Measurements from ENCODE around the gene FLRT2.

The FLRT2 gene

DNA sequence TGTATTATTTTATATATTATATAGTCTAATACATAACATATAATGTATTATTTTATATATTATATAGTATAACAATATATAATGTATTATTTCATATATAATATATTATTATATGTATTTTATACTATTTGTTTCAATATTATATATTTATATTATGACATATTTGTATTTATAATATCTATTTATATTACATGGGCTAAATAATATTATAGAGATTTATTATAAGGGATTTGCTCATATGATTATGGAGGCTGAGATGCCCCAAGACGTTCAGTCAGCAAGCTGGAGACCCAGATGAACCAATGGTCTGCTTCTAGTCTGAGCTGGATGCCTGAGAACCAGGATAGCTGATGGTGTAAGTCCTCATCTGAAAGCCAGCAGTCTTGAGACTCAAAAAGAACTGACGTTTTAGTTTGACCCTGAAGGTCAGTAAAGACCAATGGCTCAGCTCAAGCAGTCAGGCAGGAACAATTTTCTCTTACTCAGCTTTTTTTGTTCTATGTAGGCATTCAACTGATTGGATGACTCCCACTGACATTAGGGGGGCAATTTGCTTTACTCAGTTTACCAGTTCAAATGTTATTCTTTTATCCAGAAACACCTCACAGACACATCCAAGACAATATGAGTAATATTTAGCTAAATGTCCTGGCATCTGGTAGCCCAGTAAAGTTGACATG lies 130.4 kb downstream of the FLRT2 start:
- DNase-seq (ENCODE audit: low spot score), result no peak

DNA sequence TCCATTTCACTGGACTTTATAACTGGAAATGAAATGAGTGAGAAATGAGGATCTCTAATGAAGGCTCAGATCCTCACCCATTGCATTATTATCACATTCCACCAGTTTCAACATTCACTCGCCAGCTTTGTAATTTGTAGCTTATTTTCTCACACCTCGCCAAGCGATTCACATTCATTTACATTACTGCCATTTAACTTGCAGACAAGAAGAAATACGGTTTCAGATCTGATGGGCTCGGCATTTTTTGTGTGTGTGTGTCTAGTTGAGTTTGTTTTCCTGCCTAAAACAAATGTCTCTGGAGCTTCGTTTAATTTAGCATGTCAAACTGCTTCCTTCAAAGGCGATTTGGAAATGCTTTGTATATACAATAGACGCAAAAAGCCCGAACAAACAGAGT lies 132.2 kb downstream of the FLRT2 start:
- no peak for DNase-seq (ENCODE audit: low spot score)

DNA sequence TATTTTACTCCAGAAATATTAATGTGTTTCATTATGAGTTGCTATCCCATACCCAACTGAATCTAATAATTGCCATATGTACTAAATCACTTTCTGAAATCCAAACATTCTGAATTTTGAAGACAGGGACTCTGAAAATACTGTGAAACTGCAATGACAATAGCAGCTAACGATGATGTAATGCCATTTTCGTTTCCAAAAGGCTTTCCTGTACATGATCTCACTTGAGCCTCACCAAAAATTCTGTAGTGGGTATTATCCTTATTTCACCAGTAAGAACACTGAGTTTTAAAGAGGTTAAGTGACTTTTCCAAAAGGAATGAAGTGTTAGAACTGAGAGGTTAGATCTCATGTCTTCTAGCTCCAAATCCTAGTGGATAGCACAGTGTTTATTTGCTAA lies 133.3 kb downstream of the FLRT2 start:
- DNase-seq (ENCODE audit: low spot score), result no peak

DNA sequence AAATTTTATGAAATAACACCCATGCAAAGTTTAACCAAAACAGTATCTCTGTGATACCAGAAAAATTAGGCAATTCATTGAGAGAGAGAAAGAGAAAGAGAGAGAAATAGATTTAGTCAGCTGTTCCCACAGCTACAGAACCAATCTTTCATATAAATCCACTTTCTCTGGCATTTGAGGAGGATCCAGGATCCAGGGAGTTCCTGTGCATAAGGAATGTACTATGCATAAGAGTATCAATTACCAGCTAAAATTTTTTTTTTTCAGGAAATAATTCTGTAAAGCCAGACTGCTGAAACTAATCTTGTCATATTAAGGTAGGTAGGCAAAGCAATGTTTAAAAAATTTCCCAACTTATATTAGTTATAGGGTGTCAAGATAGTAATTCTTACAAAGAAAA lies 133.7 kb downstream of the FLRT2 start:
- DNase-seq (ENCODE audit: low spot score), result no peak

DNA sequence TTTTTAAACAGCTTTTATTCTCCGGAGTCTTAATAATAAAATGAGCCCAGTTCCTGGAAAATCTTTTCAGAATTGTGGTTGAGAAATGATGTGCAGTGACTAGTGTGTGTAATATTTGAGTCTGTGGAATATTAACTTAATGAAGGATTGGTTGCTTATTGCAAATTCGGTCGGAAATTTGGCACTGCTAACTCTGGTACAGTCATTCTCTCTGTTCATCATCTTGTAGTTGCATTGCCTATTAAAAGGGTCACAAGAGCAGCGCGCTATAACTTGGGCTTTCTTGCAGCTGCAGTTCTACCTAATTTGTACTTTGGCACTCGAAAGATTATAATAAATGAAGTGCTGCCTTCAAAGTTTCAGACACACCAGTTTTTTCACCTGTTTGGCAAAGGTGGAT lies 146.0 kb downstream of the FLRT2 start:
- DNase-seq (ENCODE audit: low spot score), result peak; percentile 4

DNA sequence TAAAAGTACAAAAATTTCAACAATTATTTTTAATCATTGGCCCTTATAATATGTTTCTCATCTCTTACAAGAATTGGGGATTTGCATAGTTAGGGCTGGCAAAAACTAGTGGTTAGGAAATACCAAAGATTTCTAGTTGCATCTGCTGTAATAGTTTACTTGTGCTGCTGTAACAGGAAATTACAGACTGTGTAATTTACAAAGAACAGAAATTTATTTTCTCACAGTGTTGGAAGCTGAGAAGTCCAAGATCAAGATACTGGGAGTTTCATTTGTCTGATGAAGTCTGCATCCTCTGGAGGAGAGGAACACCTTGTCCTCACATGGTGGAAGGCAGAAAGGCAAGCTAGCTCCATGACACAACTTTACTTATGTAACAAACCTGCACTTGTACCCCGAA lies 157.0 kb downstream of the FLRT2 start:
- DNase-seq (ENCODE audit: low spot score), result no peak

DNA sequence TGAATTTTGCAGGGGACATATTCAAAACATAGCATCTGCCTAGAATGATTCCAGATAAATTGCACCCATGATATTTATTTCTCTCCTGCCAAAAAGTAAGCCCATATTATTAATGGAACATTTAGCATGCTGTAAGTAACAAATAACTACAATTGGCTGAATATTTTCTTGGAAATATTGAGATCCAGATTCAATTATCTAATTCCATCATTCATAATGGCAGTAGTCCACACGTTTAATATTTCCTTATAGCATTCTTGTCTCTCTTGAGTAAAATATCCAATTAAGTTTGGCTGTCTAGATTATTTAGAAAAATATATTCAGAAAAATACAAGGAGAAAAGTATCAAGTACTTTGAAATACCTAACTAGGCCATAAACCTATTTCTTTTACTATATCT lies 157.5 kb downstream of the FLRT2 start:
- no peak for DNase-seq (ENCODE audit: low spot score)

DNA sequence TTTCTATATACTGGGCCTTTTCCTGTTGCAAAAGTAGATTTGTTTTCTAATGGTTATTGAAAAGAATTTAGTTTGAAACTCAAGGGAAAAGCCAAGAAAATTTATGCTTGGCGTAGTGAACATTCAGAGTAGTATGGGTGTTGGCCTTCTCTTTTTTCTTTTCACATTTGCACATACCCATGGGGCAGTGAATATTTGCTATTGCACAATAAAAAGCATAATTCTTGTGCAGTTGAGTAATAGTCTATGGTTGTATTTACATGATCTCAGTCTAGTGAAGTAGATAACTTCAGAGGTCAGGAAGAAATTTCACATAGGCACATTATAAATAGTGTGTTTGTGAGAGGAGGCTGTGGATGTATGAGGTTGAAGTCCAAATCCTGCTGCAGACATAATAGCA lies 158.1 kb downstream of the FLRT2 start:
- no peak for DNase-seq (ENCODE audit: low spot score)

DNA sequence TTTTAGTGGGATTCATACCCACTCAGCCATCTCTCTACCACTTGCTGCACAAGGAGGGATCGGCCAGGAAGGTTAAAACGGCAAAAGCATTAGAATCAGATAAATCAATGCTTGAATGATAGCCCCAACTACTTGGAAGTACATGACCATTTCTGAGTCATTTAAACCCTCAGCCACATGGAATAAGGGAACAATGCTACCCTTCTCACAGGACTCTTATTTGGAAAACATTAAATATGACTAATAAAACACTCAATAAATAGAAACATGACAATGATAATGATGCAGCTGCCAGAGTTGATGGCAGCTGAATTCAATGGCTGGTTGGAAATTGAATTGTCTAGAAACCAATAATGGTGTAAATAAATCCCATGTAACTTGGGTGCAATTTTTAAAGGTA lies 165.4 kb downstream of the FLRT2 start:
- no peak for DNase-seq (ENCODE audit: low spot score)

DNA sequence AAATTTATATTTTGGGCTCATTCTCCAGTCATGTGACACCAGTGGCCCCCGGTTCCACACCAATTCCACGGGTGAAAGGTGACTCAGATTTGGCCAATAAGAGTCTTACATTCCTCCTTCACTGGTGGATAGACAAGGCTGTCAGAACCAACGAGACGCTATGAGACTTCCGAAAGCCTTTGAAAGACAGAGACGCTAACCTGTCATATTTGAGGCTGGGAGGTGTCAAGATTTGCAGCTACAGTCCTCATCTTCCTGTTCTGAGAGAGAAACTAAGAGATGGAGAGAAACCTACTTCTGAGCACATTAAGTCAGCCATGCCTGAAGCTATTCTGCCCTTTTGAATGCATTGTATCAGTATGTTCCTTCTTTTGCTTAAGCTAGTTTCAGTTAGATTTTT lies 171.2 kb downstream of the FLRT2 start:
- DNase-seq (ENCODE audit: low spot score), result no peak

DNA sequence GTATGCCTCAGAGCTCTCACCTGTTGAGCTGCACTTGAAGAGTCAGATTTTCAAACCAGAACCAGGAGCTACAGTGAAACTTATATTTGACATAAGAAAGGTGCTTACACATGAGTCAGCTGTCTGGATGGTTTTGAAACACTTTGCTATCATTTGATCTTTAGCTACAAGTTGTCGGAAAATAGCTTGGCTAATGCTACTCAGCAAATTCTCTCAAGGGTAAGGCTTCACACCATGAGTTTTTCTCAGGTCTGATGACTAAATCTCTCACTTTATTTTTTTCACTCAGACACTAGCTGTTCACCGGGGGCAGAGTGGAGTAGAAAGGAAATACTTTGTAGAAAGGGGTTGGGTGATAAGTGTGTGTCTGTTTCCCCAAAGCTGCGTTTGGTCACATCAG lies 171.8 kb downstream of the FLRT2 start:
- no peak for DNase-seq (ENCODE audit: low spot score)

DNA sequence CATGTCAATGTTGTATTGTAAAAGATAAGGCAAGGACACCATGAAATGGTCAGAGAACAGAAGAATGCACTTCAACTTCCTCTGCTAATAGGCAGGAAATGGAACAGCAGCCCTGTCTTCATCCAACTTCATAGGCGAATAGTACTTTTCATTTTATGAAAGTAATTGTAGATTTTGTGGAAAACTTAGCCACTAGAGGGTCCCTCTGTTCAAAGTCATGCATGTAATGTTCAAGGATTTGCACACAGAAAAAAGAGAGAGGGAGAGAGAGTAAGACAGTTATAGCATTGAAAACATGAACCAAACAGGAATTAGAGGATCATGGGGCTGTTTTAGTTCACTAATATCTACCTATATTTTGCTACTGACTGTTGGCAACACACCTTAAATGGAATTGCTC lies 172.2 kb downstream of the FLRT2 start:
- DNase-seq (ENCODE audit: low spot score), result no peak

DNA sequence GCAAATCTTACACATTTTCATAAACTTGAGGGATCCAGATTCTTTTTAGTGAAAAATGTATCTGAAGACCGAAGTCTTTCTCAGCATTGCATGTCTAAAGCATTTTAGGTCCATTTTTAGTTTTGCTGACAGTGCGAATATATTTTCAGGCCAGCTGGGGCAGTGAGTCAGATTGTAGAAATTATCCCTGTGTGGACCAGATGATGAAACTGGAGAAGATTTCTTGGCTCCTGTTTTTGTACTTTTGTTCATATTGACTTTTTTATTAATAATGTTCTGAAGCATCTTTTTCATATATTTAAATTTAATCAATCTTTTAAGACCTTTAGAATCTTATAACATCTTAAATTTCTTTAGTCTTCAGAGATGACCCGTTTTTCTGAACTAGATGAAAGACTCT lies 173.1 kb downstream of the FLRT2 start:
- DNase-seq (ENCODE audit: low spot score), result no peak
